HUDEP-2 (cell line): ENCODE results near the gene GPR39.

Source experiments
- DNase-seq, 76 experiments: peaks; one replicate each; lab custom pipeline; 2025; ENCODE audit not compliant: unreplicated experiment in 76 of 76; lab: John Stamatoyannopoulos, UW

Gene GPR39

GRCh38 chr2:132667706-132668105, 251.1 kb downstream of the GPR39 start:
- DNase-seq: no peak

- DNase-seq: no peak
Measured at GRCh38 chr2:132668189-132668823, 251.7 kb downstream of the GPR39 start.

- DNase-seq: no peak
Measured at GRCh38 chr2:132668987-132669907, 252.6 kb downstream of the GPR39 start.

- DNase-seq: no peak
Measured at GRCh38 chr2:132669908-132670495, 253.4 kb downstream of the GPR39 start, which contains the start of gene LYPD1. Gene LYPD1 (minus strand): TSS chr2:132670205. CDS start chr2:132669932, 273 bp downstream.

GRCh38 chr2:132670496-132671150, 254.0 kb downstream of the GPR39 start:
- no peak for DNase-seq

- no peak for DNase-seq
Measured at GRCh38 chr2:132671151-132671835, 254.7 kb downstream of the GPR39 start.

- no peak for DNase-seq
Measured at GRCh38 chr2:132676999-132677398, 260.4 kb downstream of the GPR39 start.

GRCh38 chr2:132677661-132678060, 261.1 kb downstream of the GPR39 start:
- DNase-seq: no peak

- DNase-seq: no peak
Measured at GRCh38 chr2:132678483-132678882, 261.9 kb downstream of the GPR39 start.

- no peak for DNase-seq
Measured at GRCh38 chr2:132680544-132680943, 263.9 kb downstream of the GPR39 start.

GRCh38 chr2:132681766-132682165, 265.2 kb downstream of the GPR39 start:
- DNase-seq: no peak

GRCh38 chr2:132690664-132691303, 274.2 kb downstream of the GPR39 start:
- no peak for DNase-seq

- DNase-seq: no peak
Measured at GRCh38 chr2:132691556-132691955, 275.0 kb downstream of the GPR39 start.

- DNase-seq: no peak
Measured at GRCh38 chr2:132692816-132693215, 276.2 kb downstream of the GPR39 start.
